Right renal cortex interstitium (tissue), 3 donors: ENCODE measurements around the gene NPAT. TPM values are rescaled to one million over a fixed set of nuclear protein-coding genes. Genes with fewer than 3 reads are reported as not detected.

ENCODE experiments used
- DNase-seq, 3 donors: peaks; one replicate each; pipeline ENCODE4 v3.0.0-alpha.2; 2013; ENCODE audit warnings: low read depth in 3 of 3, low spot score in 2 of 3
- polyA plus RNA-seq, 3 donors: library from polyadenylated mRNA; unstranded; fragments of 120-200 nt; gene quantifications; one replicate each; pipeline ENCODE4 v1.2.1, GENCODE V29; 2013; ENCODE audit not compliant: insufficient read length in 3 of 3

The NPAT gene
- 10 to 100 TPM; 18.1 to 21.6 (median 19.5) TPM for polyA plus RNA-seq

GRCh38 chr11:108222574-108223347, at the start of gene NPAT, which contains the start of gene ATM:
Gene NPAT, minus strand, starts transcription at chr11:108222638. Its CDS starts 102 bp downstream, at chr11:108222536.
Gene ATM, plus strand, starts transcription at chr11:108223067. Its CDS starts 4,558 bp downstream, at chr11:108227625.
- DNase-seq: peak; percentile 96 to 98 (median 97)

- no peak for DNase-seq
These were observed 47.1 kb upstream of the NPAT start for GRCh38 chr11:108269583-108269982.

GRCh38 chr11:108253176-108253575, 30.7 kb upstream of the NPAT start:
- DNase-seq: no peak

GRCh38 chr11:108246885-108247284, 24.4 kb upstream of the NPAT start:
- no peak for DNase-seq

- no peak for DNase-seq
These were observed 23.9 kb upstream of the NPAT start for GRCh38 chr11:108246308-108246707.

- DNase-seq: no peak
These were observed 20.0 kb upstream of the NPAT start for GRCh38 chr11:108242422-108242821.

- DNase-seq: no peak
These were observed 19.0 kb upstream of the NPAT start for GRCh38 chr11:108241330-108242037.

GRCh38 chr11:108239076-108239475, 16.6 kb upstream of the NPAT start:
- no peak for DNase-seq

- no peak for DNase-seq
These were observed 14.6 kb upstream of the NPAT start for GRCh38 chr11:108237058-108237481.

GRCh38 chr11:108235633-108236032, 13.2 kb upstream of the NPAT start:
- no peak for DNase-seq

GRCh38 chr11:108235192-108235591, 12.8 kb upstream of the NPAT start:
- DNase-seq: no peak

GRCh38 chr11:108233277-108233945, 11.0 kb upstream of the NPAT start:
- DNase-seq: no peak

GRCh38 chr11:108228251-108228650, 5.8 kb upstream of the NPAT start:
- DNase-seq: no peak

- no peak for DNase-seq
These were observed 3.6 kb upstream of the NPAT start for GRCh38 chr11:108226036-108226435.

GRCh38 chr11:108224911-108225786, 2.7 kb upstream of the NPAT start:
- no peak for DNase-seq

- DNase-seq: no peak
These were observed 1.9 kb upstream of the NPAT start for GRCh38 chr11:108224366-108224765.

GRCh38 chr11:108223348-108224149, 1.1 kb upstream of the NPAT start:
- DNase-seq: no peak

GRCh38 chr11:108221911-108222573, 396 bp downstream of the NPAT start:
- DNase-seq: peak in 2 of 3 donors; percentile 26 to 27

- DNase-seq: no peak
These were observed 1.1 kb downstream of the NPAT start for GRCh38 chr11:108221371-108221770.
